ENCODE results near the gene LRIT3.
A peak's percentile ranks its signal among the peaks of the same experiment; 100 is the strongest.

Gene LRIT3, protein sequence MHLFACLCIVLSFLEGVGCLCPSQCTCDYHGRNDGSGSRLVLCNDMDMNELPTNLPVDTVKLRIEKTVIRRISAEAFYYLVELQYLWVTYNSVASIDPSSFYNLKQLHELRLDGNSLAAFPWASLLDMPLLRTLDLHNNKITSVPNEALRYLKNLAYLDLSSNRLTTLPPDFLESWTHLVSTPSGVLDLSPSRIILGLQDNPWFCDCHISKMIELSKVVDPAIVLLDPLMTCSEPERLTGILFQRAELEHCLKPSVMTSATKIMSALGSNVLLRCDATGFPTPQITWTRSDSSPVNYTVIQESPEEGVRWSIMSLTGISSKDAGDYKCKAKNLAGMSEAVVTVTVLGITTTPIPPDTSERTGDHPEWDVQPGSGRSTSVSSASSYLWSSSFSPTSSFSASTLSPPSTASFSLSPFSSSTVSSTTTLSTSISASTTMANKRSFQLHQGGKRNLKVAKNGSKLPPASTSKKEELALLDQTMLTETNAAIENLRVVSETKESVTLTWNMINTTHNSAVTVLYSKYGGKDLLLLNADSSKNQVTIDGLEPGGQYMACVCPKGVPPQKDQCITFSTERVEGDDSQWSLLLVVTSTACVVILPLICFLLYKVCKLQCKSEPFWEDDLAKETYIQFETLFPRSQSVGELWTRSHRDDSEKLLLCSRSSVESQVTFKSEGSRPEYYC

GRCh38 chr4:109847896-109848442 lies at the start of gene LRIT3:
Gene LRIT3, plus strand, starts transcription at chr4:109848107. Its CDS starts 95 bp downstream, at chr4:109848202.
- DNase-seq (ENCODE audit: low read depth in 2 of 2, low spot score in 1 of 2) = no peak

DNA sequence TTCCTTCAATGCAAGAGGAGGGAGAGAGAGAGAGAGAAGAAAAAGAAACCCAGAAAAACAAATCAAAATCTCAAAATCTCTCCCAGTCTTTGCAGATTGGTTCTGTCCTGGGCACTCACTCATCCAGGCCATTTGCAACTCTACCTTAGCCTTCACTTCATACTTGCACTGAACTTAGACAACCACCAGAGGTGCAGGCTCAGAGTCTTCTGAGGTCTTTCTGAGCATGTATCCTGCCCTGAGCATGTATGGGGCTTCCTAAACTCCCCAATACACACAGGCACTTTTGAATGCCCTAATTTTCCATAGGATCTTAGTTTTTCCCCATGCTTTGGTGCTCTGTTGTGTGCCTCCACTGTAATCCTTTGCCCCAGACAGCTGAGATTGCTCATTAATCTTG lies 49.0 kb upstream of the LRIT3 start:
- DNase-seq (ENCODE audit: low read depth in 2 of 2, low spot score in 1 of 2) = no peak

DNA sequence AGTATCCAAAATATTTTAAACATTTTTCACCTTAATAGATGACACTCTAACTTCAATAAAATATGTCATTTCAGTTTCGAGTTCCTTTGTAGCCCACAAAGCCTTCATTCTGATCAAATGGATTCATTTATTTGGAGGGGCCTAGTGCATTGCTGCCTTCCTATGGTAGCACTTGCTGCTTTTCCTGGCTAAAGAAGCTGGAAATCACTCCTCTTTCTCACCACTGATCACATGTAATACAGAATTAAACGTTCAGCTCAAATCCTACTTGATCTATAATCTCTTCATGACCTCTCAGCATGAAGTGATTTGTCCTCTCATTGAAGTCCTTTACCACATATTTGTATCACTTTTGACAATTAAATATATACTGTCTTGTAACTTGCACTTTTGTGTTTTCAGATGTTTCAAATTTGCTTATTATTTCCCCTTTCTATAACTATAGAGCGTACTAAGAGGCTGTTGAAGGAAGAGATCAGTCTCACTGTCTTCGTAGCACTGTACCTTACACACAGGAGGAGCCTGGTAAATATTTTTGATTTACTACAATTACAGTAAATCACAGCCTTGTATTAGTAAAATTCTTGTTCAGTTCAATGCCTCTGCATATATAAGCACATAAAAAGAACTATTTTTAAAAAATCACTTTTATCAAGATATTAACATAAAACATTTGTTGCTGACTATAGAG lies 46.7 kb upstream of the LRIT3 start:
- DNase-seq (ENCODE audit: low read depth in 2 of 2, low spot score in 1 of 2) = no peak

DNA sequence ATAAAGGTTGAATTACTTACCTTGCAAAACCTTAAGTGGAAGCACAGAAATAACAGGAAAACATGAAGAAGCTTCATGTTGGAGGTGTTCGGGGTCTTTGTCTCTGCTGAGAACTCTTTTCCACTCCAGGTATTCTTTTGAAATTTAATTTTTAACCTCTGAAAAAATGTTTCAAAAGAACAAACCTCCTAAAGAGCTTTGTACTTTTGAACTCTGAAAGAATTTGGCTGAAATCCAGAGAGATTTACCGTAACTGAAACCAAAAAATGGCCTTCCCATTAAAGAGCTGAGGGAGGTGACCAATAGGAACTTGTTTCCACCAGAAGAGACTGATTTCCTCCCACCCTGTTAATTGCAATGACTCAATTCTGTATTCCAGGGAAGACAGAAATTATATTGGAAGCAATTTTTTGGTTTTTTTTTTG lies 46.0 kb upstream of the LRIT3 start, which contains the start of gene CFI:
Gene CFI, minus strand, starts transcription at position 105 of the 425 bp plus-strand sequence. Its CDS starts 28 bp downstream, at position 77.
- DNase-seq (ENCODE audit: low read depth in 2 of 2, low spot score in 1 of 2) = no peak

- no peak for DNase-seq (ENCODE audit: low read depth in 2 of 2, low spot score in 1 of 2)
These were observed 43.9 kb upstream of the LRIT3 start for GRCh38 chr4:109803924-109804571.

DNA sequence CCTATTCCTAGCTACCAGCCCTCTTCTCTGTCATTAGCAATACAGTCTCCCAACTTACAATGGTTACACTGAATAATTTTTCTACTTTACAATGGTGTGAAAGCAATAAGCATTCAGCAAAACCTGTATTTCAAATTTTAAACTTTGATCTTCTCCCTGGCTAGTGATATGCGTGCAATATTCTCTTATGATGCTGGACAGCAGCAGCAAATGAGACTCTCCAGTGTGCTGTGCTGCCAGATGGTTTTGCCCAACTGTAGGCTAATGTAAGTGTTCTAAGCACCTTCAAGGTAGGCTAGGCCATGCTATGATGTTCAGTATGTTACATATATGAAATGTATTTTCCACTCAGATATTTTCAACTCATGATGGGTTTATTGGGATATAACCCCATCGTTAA lies 38.3 kb upstream of the LRIT3 start:
- DNase-seq (ENCODE audit: low read depth in 2 of 2, low spot score in 1 of 2) = no peak

DNA sequence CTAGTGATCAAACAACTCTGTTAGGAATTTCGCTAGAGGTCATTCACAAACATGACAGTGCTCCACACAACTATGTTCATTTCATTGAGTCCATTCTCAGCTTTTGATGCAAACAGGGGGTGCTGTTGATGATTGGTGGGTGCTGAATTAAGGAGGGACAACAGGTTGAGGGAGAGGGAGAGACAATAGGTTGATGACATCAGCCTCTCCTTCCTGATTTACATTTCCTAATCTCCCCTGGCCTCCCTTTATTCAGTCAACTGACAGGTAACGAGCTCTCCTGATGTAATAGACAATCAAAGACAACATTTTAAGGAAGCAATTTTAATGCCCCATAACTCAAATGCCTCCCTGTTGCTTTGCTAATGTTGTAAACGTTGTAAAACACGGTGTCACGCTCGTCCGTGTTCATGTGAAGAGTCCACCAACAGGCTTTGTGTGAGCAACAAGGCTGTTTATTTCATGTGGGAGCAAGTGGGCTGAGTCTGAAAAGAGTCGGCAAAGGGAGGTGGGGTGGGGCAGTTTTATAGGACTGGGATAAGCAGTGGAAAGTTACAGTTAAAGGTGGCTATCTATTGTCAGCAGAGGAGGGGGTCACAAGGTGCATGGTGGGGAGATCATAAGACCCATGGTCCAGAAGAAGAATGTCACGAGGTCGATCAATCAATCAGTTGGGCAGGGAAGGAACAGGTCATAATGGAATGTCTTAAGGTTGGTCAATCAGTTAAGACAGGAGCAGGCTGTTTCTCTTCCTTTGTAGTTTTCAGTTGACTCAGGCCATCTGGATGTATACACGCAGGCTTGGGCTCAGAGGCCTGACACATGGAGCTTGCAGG lies 37.1 kb upstream of the LRIT3 start:
- DNase-seq (ENCODE audit: low read depth in 2 of 2, low spot score in 1 of 2) = no peak

- DNase-seq (ENCODE audit: low read depth in 2 of 2, low spot score in 1 of 2) = no peak
These were observed 36.2 kb upstream of the LRIT3 start for GRCh38 chr4:109811707-109812106.

- peak; percentile 59 to 72 for DNase-seq (ENCODE audit: low read depth in 2 of 2, low spot score in 1 of 2)
These were observed 32.5 kb upstream of the LRIT3 start, which contains the start of gene GAR1 for GRCh38 chr4:109815151-109816081. Gene GAR1, plus strand, starts transcription at chr4:109815762. Its CDS starts 403 bp downstream, at chr4:109816165.

GRCh38 chr4:109816082-109816442 lies 31.8 kb upstream of the LRIT3 start:
- DNase-seq (ENCODE audit: low read depth in 2 of 2, low spot score in 1 of 2) = peak; percentile 5 to 11

- DNase-seq (ENCODE audit: low read depth in 2 of 2, low spot score in 1 of 2) = no peak
These were observed 31.0 kb upstream of the LRIT3 start for GRCh38 chr4:109816894-109817293.

DNA sequence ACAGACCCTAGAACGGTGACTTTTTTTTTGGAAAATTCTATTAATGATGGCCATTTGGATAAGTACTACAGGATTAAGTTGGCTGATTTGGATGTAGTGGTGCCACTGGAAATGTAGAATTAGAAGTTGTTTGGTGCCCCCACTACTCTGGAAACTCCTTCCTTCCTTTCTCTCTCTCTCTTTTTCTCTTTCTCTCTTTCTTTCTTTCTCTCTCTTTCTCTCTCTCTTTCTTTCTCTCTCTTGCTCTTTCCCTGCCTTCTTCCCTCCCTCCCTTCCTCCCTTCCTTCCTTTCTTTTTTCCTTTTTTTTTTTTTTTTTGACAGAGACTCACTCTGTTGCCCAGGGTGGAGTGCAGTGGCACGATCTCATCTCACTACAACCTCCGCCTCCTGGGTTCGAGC lies 29.6 kb upstream of the LRIT3 start:
- no peak for DNase-seq (ENCODE audit: low read depth in 2 of 2, low spot score in 1 of 2)

GRCh38 chr4:109820563-109820962 lies 27.3 kb upstream of the LRIT3 start:
- no peak for DNase-seq (ENCODE audit: low read depth in 2 of 2, low spot score in 1 of 2)

GRCh38 chr4:109821185-109821584 lies 26.7 kb upstream of the LRIT3 start:
- DNase-seq (ENCODE audit: low read depth in 2 of 2, low spot score in 1 of 2) = no peak

- no peak for DNase-seq (ENCODE audit: low read depth in 2 of 2, low spot score in 1 of 2)
These were observed 21.2 kb upstream of the LRIT3 start for GRCh38 chr4:109826719-109827118.

DNA sequence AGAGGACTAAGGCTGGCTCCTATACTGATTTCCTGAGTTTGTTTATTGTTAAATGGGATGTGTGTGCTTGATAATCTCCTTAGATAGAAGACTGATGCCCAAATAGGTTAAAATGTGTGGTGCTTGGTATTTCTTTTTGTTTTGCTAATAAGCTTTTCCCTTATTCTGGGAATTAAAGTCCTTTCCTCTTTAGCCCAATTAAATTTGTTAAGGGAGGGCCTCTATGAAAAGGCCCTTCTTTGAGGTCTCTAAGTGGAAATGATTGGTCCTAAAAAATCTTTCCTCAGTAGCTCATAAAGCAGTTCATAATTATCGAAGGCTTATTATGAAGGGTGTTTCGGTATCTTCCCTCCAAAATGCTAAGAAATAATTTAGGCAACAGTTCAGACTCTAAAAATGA lies 20.2 kb upstream of the LRIT3 start, which contains the start of gene RRH:
Gene RRH, plus strand, starts transcription at position 301 of the 400 bp plus-strand sequence. Its CDS starts 56 bp downstream, at position 357.
- DNase-seq (ENCODE audit: low read depth in 2 of 2, low spot score in 1 of 2) = no peak

GRCh38 chr4:109833756-109834155 lies 14.2 kb upstream of the LRIT3 start:
- DNase-seq (ENCODE audit: low read depth in 2 of 2, low spot score in 1 of 2) = no peak

DNA sequence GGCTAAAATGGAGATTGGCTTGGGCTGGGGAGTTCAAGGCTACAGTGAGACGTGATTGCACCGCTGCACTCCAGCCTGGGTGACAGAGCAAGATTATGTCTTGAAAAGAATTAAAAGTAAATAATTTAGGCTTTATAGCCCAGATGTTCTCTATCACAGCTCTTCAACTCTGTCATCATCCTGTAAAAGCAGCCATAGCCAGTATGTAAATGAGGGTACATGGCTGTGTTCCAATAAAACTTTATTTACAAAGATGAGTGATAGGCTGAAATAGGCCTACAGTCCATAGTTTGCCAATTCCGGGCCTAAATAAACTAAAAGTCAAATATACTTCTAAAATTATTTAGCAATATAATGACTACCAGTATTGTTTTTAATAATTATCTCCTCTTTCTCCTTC lies 10.9 kb upstream of the LRIT3 start:
- no peak for DNase-seq (ENCODE audit: low read depth in 2 of 2, low spot score in 1 of 2)

Measured in stimulated activated CD8-positive, alpha-beta memory T cell treated with anti-CD3 and anti-CD28 coated beads, Interleukin-4, amount 100 ng/mL, for 1 hour (primary cell).